HG03342 (cell line): Measurements from ENCODE around the gene RHOA.

ENCODE experiments used
- ATAC-seq: cut with Tn5 transposase; IDR thresholded peaks from one replicate; pipeline ENCODE4 v1.9.1; 2021; ENCODE audit warnings: mild to moderate bottlenecking, moderate library complexity; ENCODE audit not compliant: unreplicated experiment

Gene RHOA

GRCh38 chr3:49411968-49412631 is at the start of gene RHOA, which contains the start of gene TCTA:
TSS of gene RHOA (minus strand) at chr3:49411976. CDS start at chr3:49375589, 36,387 bp downstream.
TSS of gene TCTA (plus strand) at chr3:49412423. CDS start at chr3:49412427, 4 bp downstream.
- ATAC-seq: peak; percentile 69

- no peak for ATAC-seq
Observed at GRCh38 chr3:49460956-49461355, 49.2 kb upstream of the RHOA start.

- ATAC-seq: no peak
Observed at GRCh38 chr3:49460188-49460890, 48.6 kb upstream of the RHOA start.

- no peak for ATAC-seq
Observed at GRCh38 chr3:49456466-49456865, 44.7 kb upstream of the RHOA start.

- ATAC-seq: no peak
Observed at GRCh38 chr3:49454898-49455681, 43.3 kb upstream of the RHOA start.

GRCh38 chr3:49454458-49454857 is 42.7 kb upstream of the RHOA start:
- no peak for ATAC-seq

GRCh38 chr3:49453621-49454020 is 41.8 kb upstream of the RHOA start:
- no peak for ATAC-seq

GRCh38 chr3:49445391-49445790 is 33.6 kb upstream of the RHOA start:
- no peak for ATAC-seq

GRCh38 chr3:49434731-49435130 is 23.0 kb upstream of the RHOA start:
- ATAC-seq: no peak

- ATAC-seq: no peak
Observed at GRCh38 chr3:49428752-49429080, 16.9 kb upstream of the RHOA start.

- ATAC-seq: no peak
Observed at GRCh38 chr3:49427586-49427985, 15.8 kb upstream of the RHOA start.

- ATAC-seq: no peak
Observed at GRCh38 chr3:49424816-49425215, 13.0 kb upstream of the RHOA start.

GRCh38 chr3:49422379-49423248 is 10.8 kb upstream of the RHOA start, which contains the start of gene AMT:
TSS of gene AMT (minus strand) at chr3:49422473. CDS start at chr3:49422450, 23 bp downstream.
- no peak for ATAC-seq

- no peak for ATAC-seq
Observed at GRCh38 chr3:49421890-49422378, 10.2 kb upstream of the RHOA start.

GRCh38 chr3:49417516-49418120 is 5.8 kb upstream of the RHOA start:
- ATAC-seq: no peak

- ATAC-seq: no peak
Observed at GRCh38 chr3:49416867-49417266, 5.1 kb upstream of the RHOA start.

GRCh38 chr3:49415931-49416601 is 4.3 kb upstream of the RHOA start:
- no peak for ATAC-seq

- ATAC-seq: no peak
Observed at GRCh38 chr3:49414753-49415152, 3.0 kb upstream of the RHOA start.

- no peak for ATAC-seq
Observed at GRCh38 chr3:49413338-49413734, 1.6 kb upstream of the RHOA start.
